Activated CD4-positive, alpha-beta T cell treated with anti-CD3 and anti-CD28 coated beads, Interleukin-2, amount 50 U/mL, for 16 hours (primary cell): Measurements from ENCODE around the gene GP1BA.
A peak's percentile ranks its signal among the peaks of the same experiment; 100 is the strongest.

Source experiments
- DNase-seq: peaks from one replicate; pipeline ENCODE4 v3.0.0-alpha.2; 2020

GP1BA gene

GRCh38 chr17:4951486-4951885 lies 19.4 kb downstream of the GP1BA start:
- DNase-seq, result no peak

DNA sequence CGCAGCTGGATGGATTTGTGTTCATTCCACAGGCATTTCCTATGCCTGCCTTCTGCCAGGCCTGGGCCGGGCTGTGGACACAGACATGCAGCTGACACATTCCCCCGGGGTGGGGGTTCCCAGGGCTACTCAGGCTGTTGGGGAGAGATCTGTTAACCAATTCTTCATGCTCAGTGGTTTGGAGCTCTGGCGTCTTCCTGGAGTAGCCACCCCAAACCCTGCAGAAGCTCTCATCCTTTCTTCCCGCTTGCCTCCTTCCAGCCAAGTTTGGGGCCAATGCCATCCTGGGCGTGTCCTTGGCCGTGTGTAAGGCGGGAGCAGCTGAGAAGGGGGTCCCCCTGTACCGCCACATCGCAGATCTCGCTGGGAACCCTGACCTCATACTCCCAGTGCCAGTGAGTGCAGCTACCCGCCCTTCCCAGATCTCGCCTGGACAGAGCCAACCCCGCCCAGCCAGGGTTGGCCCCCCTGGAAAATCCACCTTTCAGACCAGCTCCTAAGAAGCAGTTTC lies 21.4 kb downstream of the GP1BA start:
- no peak for DNase-seq

GRCh38 chr17:4955091-4955490 lies 23.0 kb downstream of the GP1BA start:
- no peak for DNase-seq

GRCh38 chr17:4956493-4957061 lies 24.5 kb downstream of the GP1BA start:
- peak; percentile 40 for DNase-seq

GRCh38 chr17:4958102-4958501 lies 26.0 kb downstream of the GP1BA start:
- DNase-seq, result no peak

GRCh38 chr17:4959261-4959965 lies 27.3 kb downstream of the GP1BA start:
- no peak for DNase-seq

DNA sequence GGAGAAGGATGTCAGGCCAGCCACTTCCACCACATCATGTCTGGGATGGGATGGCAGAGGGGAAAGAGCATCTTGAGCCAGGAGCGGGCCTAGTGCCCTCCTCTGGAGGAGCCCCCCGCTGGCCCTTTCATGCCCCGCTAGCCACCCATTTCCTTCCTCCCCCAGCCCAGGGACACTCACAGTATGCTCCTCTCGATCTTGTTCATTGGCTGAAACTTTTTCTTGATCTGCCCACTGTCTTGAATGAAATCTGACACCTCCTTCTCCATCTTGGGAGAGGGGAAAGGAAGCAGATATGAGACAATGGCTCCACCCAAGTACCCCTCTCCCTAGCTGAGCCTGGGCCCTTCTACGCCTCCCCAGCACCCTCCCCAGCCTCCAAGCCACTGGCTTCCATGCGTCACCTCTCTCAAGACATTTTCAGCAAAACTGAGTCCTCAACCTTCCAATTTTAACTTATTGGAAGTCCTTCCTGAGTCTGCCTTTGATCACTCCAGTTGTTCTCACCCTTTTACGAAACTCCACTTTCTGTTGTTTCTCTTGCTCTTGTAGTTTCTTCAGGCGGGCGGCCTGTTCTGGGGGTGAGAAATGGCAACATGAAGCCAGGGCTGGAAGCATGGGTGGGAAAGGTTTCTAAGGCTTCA lies 28.3 kb downstream of the GP1BA start:
- DNase-seq, result no peak

GRCh38 chr17:4965311-4965986 lies 33.4 kb downstream of the GP1BA start:
- no peak for DNase-seq

DNA sequence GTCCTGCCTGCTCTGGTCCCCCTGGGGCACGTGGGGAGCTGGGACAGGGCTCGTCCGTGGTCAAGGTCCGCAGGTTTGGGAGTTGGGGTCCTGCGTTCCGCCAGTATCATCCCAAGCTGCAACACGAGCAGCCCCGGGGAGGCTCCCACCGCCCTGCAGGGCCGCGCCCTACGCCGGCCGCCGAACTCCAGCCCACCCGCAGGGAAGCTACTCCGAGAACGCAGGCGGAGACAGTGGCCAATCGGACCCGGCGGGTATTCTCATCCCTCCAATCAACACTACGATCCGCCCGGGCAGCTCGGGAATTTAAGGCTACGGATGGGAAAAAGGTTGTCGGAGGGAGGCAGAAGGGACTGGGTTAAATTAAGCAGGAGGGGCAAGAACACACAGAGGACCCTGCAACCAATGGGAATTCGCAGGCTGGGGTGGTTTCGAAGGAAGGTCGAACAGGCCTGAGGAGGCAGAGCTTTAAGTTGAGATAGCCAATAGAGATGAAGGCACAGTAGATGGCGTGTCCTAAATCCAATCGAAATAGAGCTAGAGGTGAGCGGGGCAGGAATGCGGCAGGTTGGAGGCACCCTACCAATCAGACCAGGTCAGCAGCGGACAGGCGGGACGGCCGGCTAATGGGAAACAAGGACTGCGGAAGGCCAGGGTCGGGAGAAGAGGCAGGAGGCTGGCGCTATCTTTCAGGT lies 34.9 kb downstream of the GP1BA start:
- DNase-seq, result peak; percentile 99

DNA sequence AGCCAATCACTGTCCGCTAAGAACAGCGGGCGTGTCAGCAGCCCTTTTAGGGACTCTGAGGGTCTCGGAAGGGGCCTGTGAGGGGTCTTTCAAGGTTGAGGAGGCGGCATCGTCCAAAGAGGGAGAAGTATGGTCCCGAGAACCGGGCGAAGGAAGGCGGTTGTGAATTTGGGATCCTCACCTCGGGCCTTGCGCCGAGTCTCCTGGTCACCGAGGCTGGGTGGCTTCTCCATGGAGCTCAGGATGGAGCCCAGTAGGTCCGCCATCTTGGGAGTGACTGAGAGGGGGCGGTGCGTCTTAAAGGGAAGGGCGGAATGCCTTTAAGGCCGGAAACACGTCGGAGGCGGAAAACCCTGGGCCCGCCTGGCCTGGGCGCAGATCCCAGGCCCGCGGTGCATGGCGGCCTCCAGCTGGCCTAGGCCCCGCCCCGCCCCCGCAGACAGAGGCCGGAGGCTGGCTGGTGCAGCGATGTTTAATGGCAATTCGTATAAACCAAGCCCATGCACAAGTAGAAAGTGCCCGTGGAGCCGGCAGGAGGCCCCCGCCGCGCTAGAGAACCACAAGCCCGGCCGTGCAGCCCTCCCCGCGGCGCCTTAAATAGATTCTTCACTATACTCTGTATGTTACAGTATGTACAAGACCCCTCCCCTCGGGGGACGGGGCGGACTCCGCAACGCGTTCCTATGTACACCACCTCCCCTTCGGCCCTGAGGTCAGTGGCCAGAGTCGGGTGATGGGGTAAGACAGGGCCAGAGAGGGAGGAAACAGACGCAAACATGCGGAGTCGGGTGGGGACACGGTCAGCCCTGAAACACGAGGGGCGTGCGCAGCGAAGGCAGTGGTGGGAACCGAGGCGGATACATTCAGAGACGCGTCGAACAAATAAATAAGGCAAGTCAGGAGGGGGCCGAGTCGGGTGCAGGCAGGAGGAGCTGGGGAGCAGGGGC lies 35.7 kb downstream of the GP1BA start, which contains the start of gene SPAG7:
TSS of gene SPAG7 (minus strand) at position 279 of the 947 bp plus-strand sequence. CDS start at position 266, 13 bp downstream.
- DNase-seq, result peak; percentile 95

DNA sequence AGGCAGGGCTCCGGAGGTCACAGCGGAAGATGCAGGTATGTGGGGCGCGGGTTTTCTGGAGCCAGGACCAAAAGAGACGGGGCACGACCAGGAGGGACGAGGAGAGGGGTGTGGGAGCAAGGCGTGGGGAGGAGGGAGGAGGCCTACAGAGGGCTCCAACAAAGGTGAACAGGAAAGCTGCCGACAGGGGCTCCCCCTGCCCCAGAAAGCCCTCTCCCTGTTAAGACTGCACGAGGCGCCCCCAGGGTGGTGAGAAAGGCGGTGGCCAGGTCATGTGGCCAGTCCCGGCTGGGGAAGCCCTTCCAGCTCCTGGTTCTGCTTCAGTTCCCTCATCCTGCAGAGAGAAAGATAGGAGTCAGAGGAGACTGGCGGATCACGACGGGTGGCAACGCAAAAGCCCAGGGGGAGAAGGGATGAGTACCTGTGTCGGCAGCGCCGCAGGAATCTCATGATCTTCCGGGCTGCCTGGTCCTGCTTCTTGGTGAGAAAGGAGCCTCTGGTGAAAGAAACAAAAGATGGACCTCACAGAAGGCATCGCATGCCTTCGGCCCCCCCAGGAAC lies 36.5 kb downstream of the GP1BA start:
- peak; percentile 31 for DNase-seq

DNA sequence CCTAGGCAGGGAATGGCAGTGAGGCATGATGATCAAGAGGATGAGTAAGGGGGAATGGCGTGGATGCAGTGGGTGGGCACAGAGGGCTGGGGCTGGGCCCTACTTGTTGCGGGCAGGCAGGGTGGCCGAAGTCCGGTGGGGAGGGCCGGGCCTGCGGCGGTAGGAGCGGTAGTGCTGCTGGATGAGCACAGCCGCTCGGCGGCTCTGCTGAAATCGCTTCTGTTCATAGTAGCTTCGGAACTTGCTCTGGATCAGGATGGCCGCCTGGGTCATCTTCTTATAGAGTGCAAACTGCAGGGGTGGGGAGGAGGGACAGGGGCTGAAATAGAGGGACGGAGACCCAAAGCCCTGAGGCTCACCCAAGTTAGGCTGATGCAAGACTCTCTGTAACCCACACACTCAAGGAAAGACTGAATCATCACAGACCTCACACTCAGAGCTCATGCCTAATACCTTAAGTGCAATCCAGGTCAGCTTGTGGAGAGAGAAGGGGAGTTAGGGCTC lies 37.0 kb downstream of the GP1BA start:
- peak; percentile 86 for DNase-seq

DNA sequence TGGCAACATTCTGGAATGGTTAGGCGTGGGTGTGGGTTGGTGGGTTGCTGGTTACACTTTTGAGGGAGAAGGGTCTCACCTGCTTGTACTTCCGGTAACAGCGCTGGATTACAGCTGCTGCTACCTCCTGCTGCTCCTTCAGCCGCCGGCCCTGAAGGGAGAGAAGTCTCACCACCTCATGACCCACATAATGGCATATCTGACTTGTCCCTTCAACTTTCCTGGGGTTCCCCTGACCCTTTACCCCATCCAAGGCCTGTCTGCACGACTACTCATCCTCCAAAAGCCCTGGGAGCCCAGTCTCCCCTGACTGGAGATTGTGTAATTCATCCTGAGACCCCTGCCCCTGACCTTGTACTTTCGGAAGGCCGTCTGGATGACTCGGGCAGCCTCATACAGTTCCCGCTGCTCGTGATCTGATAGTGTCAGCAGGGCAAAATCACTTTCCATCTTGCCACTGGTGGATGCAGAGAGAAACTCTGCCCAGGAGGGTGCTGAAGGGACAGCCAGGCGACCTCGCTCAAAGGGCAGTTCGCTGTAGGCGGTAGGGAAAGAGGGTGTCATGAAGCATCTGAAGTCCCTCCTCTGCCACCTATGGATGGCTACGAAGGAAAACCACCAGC lies 37.6 kb downstream of the GP1BA start:
- peak; percentile 18 for DNase-seq

DNA sequence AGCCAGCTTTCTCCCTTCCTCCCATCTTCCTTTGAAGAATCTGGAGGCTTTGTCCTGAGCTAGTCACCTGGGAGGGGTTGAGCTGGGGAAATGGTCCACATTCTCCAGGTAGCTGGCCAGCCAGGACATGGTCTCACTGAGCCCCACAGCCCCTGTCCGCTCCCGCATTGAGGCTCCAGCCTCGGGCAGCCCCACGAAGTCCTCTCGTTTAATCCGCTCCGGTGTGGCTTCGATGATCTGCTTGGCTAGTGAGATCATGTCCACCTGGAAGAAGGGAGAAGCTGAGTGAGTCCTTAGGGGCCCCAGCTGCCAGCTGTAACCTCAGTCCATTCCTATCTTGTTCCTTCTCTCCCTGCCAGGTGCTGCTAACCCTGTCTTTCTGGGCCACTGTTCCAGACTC lies 38.2 kb downstream of the GP1BA start:
- DNase-seq, result no peak

DNA sequence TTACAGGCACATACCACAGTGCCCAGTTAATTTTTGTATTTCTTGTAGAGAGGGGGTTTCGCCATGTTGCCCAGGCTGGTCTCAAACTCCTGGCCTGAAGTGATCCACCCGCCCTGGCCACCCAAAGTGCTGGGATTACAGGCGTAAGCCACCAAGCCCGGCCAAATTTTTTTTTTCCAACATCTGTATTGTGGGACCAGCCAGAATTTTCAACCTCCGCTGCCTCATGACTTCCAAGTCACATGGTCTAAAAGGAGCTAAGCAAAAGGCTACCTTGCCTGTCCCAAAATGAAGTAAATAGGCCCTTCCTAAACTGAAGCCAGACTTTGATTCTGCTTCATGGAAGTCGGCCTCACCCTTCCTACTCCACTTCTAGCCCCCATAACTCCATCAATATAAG lies 39.7 kb downstream of the GP1BA start:
- DNase-seq, result no peak

DNA sequence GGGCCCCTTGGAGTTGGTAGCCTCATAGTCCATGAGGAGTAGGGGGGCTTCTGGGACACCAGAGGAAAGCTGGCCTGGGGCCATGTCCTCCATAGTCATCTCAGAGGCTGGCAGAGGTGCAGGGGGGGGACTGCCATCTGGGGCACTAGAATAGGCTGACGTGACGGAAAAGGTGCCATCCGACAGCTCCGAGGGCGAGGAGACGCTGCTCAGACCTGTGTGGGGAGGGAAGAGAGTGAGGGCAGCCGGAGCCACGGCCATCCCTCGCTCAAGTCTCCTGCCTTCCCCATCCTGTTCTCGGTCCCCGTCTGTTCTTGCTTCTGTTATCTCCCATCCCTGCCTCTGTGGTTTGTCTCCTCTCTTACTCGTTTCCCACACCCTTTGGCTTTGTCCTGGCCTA lies 40.2 kb downstream of the GP1BA start:
- DNase-seq, result no peak

DNA sequence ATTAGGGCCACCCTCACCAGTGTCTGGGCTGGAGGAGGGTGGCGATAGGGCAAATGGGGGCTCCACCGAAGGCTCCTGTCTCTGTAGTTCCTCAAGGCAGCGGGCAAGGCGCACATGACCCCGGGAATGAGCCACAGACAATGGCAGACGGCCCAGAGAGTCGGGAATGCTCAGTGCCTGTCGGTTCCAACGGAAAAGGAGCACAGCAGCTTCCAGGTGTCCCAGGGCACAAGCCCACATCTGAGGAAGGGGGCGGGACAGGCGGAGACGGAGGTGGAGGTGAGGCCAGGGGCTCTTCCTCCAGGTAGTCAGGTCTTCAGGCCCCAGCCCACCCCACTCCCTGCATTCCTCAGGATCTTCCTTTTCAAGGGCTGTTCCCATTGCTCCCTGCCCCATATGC lies 40.7 kb downstream of the GP1BA start:
- DNase-seq, result no peak

- DNase-seq, result no peak
These were observed 41.4 kb downstream of the GP1BA start for GRCh38 chr17:4973256-4974114.

- no peak for DNase-seq
These were observed 42.1 kb downstream of the GP1BA start for GRCh38 chr17:4974115-4974670.
